Panc1 (cell line): ENCODE data around the gene KMT2D. TPM values are rescaled to one million over a fixed set of nuclear protein-coding genes. Genes with fewer than 3 reads are reported as not detected.

Experiments used
- ATAC-seq: fragments of 200-7000 bp; cut with Tn5 transposase; 2 replicates; pipeline ENCODE4 v1.9.1; 2020; ENCODE audit warnings: mild to moderate bottlenecking, moderate library complexity
- BruUV-seq: library from RNA; stranded (reverse); fragments of 400-500 nt; replicated peaks from 2 replicates; lab custom pipeline; 2021; lab: Mats Ljungman, UMichigan
- CTCF ChIA-PET: fragments of 300-600 bp; sonication (Branson Sonifier 250); formaldehyde crosslinking; loops from one replicate; lab custom pipeline; 2022; ENCODE audit warnings: antibody characterized with exemption; lab: Charles Lee
- POLR2A ChIA-PET: fragments of 300-600 bp; sonication (Branson Sonifier 250); formaldehyde crosslinking; loops from one replicate; lab custom pipeline; 2022; ENCODE audit warnings: antibody characterized with exemption; lab: Charles Lee
- DNase-seq: peaks from one replicate; pipeline ENCODE4 v3.0.0-alpha.2; 2010; ENCODE audit warnings: low read depth, low spot score
- H3K27ac ChIP-seq: 2 replicates; pipeline ENCODE4 v1.5.1; 2011; ENCODE audit warnings: mild to moderate bottlenecking, low read length, inconsistent platforms
- H3K27me3 ChIP-seq: fragments of 200-500 bp; sonication (Bioruptor generic); 2 replicates; pipeline ENCODE4 v1.6.0; 2014; ENCODE audit warnings: low read length, inconsistent platforms; ENCODE audit not compliant: control insufficient read depth, insufficient read depth
- H3K36me3 ChIP-seq: fragments of 200-500 bp; sonication (Bioruptor generic); 2 replicates; pipeline ENCODE4 v1.5.1; 2014; ENCODE audit warnings: inconsistent platforms, mild to moderate bottlenecking, low read length, moderate library complexity; ENCODE audit not compliant: control insufficient read depth, insufficient read depth
- H3K4me1 ChIP-seq: 2 replicates; pipeline ENCODE4 v1.5.1; 2011; ENCODE audit warnings: inconsistent platforms, mild to moderate bottlenecking, low read length, moderate library complexity; ENCODE audit not compliant: control insufficient read depth, insufficient read depth
- H3K4me3 ChIP-seq, 2 experiments: 2 replicates each; pipeline ENCODE4 v1.5.1; 2011 to 2012; ENCODE audit warnings: low read depth in 2 of 2, low read length in 2 of 2, mild to moderate bottlenecking in 2 of 2, inconsistent platforms in 1 of 2, moderate library complexity in 1 of 2
- H3K9me3 ChIP-seq: fragments of 200-500 bp; sonication (Bioruptor generic); 2 replicates; pipeline ENCODE4 v1.5.1; 2014; ENCODE audit warnings: low read depth, mild to moderate bottlenecking, inconsistent platforms, low read length, moderate library complexity; ENCODE audit not compliant: control insufficient read depth, insufficient read depth
- CTCF ChIP-seq: fragments of 450-650 bp; IDR thresholded peaks from 2 replicates; pipeline ENCODE4 v1.5.1; 2017; ENCODE audit warnings: mild to moderate bottlenecking
- POLR2AphosphoS5 ChIP-seq: IDR thresholded peaks from 2 replicates; pipeline ENCODE4 v1.6.1; 2012; ENCODE audit warnings: mild to moderate bottlenecking, low read depth, low read length, moderate library complexity
- REST ChIP-seq, 2 experiments: IDR thresholded peaks; 2 replicates each; pipeline ENCODE4 v1.6.1; 2011 to 2012; ENCODE audit warnings: low read depth in 2 of 2, control low read depth in 1 of 2, low read length in 1 of 2, mild to moderate bottlenecking in 1 of 2, moderate library complexity in 1 of 2; ENCODE audit not compliant: insufficient read depth in 1 of 2
- SIN3A ChIP-seq: IDR thresholded peaks from 2 replicates; pipeline ENCODE4 v1.6.1; 2012; ENCODE audit warnings: low read depth, mild to moderate bottlenecking, low read length, moderate library complexity, borderline replicate concordance; ENCODE audit not compliant: insufficient read depth
- TCF7L2 ChIP-seq: IDR thresholded peaks from 2 replicates; pipeline ENCODE4 v1.6.1; 2011; ENCODE audit warnings: mild to moderate bottlenecking, low read depth, low read length, inconsistent platforms
- in situ Hi-C: cut with HindIII; loops from 2 replicates; pipeline ENCODE4 v1.10.0; 2016; ENCODE audit warnings: low sequenced_read_pairs, low pct_unique_long_range_greater_than_20kb
- intact Hi-C: fragments of 100-400 bp; cut with micrococcal nuclease; formaldehyde crosslinking; loops from one replicate; pipeline ENCODE4 v1.10.0; 2022; ENCODE audit not compliant: unreplicated experiment
- total RNA-seq: library from RNA; stranded (reverse); gene quantifications from one replicate; pipeline ENCODE4 v1.2.1, GENCODE V29; 2021; ENCODE audit not compliant: unreplicated experiment

Gene KMT2D
- total RNA-seq, 1 experiment from 2014 or later, result 64.7 TPM

- BruUV-seq, result no TSS peak
- TF ChIP-seq SIN3A (no peak), REST (IDR thresholded peaks at IDR 0.05; ENCODE audit: insufficient read depth in 1 of 2, low read depth in 2 of 2, low read length in 1 of 2) (no peak), POLR2AphosphoS5 (no peak), CTCF (no peak), TCF7L2 (no peak)
- Histone ChIP-seq H3K27me3 (no peaks in the 10 kb centered on the region), H3K27ac (no peak overlapping the region), H3K4me3 (no peak overlapping the region), H3K9me3 (no peaks in the 10 kb centered on the region), H3K4me1 (no peaks in the 10 kb centered on the region), H3K36me3 (peaks cover 2% of the 10 kb centered on the region; the same call in 1 of the 2 replicates)
- ChIA-PET POLR2A (interaction anchor here (0.7 kb wide), 1 partner anchor 36 kb away, joined by 3 read pairs; no protein-coding TSS in a partner anchor), CTCF (interaction anchor here (0.9 to 3.7 kb wide), 2 partner anchors 37 to 157 kb away, joined by 5 to 22 read pairs; no protein-coding TSS in a partner anchor)
- intact Hi-C loops (no loop called here), in situ Hi-C loops (no loop called here)
- ATAC-seq, result no peak
- no peak for DNase-seq
These were observed 39.8 kb upstream of the KMT2D start for GRCh38 chr12:49100380-49100779.

- Histone ChIP-seq H3K36me3 (peaks cover 2% of the 10 kb centered on the region; the same call in 1 of the 2 replicates), H3K4me1 (peaks cover 8% of the 10 kb centered on the region), H3K27me3 (no peaks in the 10 kb centered on the region), H3K27ac (no peak overlapping the region), H3K4me3 (no peak overlapping the region), H3K9me3 (no peaks in the 10 kb centered on the region)
- CTCF ChIA-PET, result interaction anchor here (0.7 to 3.7 kb wide), 5 partner anchors 11 to 343 kb away, joined by 4 to 22 read pairs (median 6); no protein-coding TSS in a partner anchor
- TF ChIP-seq REST (IDR thresholded peaks at IDR 0.05; ENCODE audit: insufficient read depth in 1 of 2, low read depth in 2 of 2, low read length in 1 of 2) (no peak), SIN3A (no peak), POLR2AphosphoS5 (no peak), CTCF (no peak), TCF7L2 (no peak)
- intact Hi-C loops (no loop called here), in situ Hi-C loops (no loop called here)
- ATAC-seq (no peak), DNase-seq (no peak)
- no TSS peak for BruUV-seq
- POLR2A ChIA-PET, result no interaction called here
These were observed 38.1 kb upstream of the KMT2D start for GRCh38 chr12:49098703-49099102.
